Measurements from ENCODE around the gene FTO. TPM values are rescaled to one million over a fixed set of nuclear protein-coding genes. Genes with fewer than 3 reads are reported as not detected.

The FTO gene
- total and polyA plus RNA-seq, 2 of the 8 experiments (the other 6 are each of a cell fraction or from before 2014, with no cell fraction given): 34.5 to 59.8 TPM

GRCh38 chr16:54090602-54091001, 386.6 kb downstream of the FTO start (continued):
- TF ChIP-seq, protein P1, sequence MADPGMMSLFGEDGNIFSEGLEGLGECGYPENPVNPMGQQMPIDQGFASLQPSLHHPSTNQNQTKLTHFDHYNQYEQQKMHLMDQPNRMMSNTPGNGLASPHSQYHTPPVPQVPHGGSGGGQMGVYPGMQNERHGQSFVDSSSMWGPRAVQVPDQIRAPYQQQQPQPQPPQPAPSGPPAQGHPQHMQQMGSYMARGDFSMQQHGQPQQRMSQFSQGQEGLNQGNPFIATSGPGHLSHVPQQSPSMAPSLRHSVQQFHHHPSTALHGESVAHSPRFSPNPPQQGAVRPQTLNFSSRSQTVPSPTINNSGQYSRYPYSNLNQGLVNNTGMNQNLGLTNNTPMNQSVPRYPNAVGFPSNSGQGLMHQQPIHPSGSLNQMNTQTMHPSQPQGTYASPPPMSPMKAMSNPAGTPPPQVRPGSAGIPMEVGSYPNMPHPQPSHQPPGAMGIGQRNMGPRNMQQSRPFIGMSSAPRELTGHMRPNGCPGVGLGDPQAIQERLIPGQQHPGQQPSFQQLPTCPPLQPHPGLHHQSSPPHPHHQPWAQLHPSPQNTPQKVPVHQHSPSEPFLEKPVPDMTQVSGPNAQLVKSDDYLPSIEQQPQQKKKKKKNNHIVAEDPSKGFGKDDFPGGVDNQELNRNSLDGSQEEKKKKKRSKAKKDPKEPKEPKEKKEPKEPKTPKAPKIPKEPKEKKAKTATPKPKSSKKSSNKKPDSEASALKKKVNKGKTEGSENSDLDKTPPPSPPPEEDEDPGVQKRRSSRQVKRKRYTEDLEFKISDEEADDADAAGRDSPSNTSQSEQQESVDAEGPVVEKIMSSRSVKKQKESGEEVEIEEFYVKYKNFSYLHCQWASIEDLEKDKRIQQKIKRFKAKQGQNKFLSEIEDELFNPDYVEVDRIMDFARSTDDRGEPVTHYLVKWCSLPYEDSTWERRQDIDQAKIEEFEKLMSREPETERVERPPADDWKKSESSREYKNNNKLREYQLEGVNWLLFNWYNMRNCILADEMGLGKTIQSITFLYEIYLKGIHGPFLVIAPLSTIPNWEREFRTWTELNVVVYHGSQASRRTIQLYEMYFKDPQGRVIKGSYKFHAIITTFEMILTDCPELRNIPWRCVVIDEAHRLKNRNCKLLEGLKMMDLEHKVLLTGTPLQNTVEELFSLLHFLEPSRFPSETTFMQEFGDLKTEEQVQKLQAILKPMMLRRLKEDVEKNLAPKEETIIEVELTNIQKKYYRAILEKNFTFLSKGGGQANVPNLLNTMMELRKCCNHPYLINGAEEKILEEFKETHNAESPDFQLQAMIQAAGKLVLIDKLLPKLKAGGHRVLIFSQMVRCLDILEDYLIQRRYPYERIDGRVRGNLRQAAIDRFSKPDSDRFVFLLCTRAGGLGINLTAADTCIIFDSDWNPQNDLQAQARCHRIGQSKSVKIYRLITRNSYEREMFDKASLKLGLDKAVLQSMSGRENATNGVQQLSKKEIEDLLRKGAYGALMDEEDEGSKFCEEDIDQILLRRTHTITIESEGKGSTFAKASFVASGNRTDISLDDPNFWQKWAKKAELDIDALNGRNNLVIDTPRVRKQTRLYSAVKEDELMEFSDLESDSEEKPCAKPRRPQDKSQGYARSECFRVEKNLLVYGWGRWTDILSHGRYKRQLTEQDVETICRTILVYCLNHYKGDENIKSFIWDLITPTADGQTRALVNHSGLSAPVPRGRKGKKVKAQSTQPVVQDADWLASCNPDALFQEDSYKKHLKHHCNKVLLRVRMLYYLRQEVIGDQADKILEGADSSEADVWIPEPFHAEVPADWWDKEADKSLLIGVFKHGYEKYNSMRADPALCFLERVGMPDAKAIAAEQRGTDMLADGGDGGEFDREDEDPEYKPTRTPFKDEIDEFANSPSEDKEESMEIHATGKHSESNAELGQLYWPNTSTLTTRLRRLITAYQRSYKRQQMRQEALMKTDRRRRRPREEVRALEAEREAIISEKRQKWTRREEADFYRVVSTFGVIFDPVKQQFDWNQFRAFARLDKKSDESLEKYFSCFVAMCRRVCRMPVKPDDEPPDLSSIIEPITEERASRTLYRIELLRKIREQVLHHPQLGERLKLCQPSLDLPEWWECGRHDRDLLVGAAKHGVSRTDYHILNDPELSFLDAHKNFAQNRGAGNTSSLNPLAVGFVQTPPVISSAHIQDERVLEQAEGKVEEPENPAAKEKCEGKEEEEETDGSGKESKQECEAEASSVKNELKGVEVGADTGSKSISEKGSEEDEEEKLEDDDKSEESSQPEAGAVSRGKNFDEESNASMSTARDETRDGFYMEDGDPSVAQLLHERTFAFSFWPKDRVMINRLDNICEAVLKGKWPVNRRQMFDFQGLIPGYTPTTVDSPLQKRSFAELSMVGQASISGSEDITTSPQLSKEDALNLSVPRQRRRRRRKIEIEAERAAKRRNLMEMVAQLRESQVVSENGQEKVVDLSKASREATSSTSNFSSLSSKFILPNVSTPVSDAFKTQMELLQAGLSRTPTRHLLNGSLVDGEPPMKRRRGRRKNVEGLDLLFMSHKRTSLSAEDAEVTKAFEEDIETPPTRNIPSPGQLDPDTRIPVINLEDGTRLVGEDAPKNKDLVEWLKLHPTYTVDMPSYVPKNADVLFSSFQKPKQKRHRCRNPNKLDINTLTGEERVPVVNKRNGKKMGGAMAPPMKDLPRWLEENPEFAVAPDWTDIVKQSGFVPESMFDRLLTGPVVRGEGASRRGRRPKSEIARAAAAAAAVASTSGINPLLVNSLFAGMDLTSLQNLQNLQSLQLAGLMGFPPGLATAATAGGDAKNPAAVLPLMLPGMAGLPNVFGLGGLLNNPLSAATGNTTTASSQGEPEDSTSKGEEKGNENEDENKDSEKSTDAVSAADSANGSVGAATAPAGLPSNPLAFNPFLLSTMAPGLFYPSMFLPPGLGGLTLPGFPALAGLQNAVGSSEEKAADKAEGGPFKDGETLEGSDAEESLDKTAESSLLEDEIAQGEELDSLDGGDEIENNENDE (IDR thresholded peaks at IDR 0.05; ENCODE audit: insufficient replicate concordance, low read length): no peak
- no peak for TF ChIP-seq CEBPB (IDR thresholded peaks at IDR 0.05; ENCODE audit: low read depth, low read length)
- no peak for TF ChIP-seq HDAC2 (IDR thresholded peaks at IDR 0.05; ENCODE audit: borderline replicate concordance in 1 of 2, low read depth in 2 of 2, low read length in 2 of 2)
- no peak for TF ChIP-seq CTBP2 (IDR thresholded peaks at IDR 0.05; ENCODE audit: borderline replicate concordance, insufficient read depth, insufficient read length, low read length)
- TF ChIP-seq BRCA1 (IDR thresholded peaks at IDR 0.05; ENCODE audit: low read depth, low read length): no peak
- no peak for TF ChIP-seq TAF7 (optimal IDR thresholded peaks at IDR 0.05; ENCODE audit: borderline replicate concordance, low read depth, low read length)
- TF ChIP-seq, protein P2, sequence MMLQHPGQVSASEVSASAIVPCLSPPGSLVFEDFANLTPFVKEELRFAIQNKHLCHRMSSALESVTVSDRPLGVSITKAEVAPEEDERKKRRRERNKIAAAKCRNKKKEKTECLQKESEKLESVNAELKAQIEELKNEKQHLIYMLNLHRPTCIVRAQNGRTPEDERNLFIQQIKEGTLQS (IDR thresholded peaks at IDR 0.05; ENCODE audit: insufficient read depth, low read depth, low read length): no peak
- no peak for TF ChIP-seq POLR2AphosphoS5 (IDR thresholded peaks at IDR 0.05; ENCODE audit: low read depth, low read length)
- TF ChIP-seq CHD1 (IDR thresholded peaks at IDR 0.05; ENCODE audit: low read depth, low read length): no peak
- no peak for TF ChIP-seq NRF1 (IDR thresholded peaks at IDR 0.05; ENCODE audit: low read depth, low read length)
- TF ChIP-seq SP4 (IDR thresholded peaks at IDR 0.05; ENCODE audit: low read length): no peak
- TF ChIP-seq POLR2A (IDR thresholded peaks at IDR 0.05; ENCODE audit: control extremely low read depth in 1 of 2, low read depth in 2 of 2, low read length in 2 of 2): no peak

Measured in H1 (cell line).